ENCODE data around the gene SUV39H2. TPM values are rescaled to one million over a fixed set of nuclear protein-coding genes. Genes with fewer than 3 reads are reported as not detected.

SUV39H2 gene, protein sequence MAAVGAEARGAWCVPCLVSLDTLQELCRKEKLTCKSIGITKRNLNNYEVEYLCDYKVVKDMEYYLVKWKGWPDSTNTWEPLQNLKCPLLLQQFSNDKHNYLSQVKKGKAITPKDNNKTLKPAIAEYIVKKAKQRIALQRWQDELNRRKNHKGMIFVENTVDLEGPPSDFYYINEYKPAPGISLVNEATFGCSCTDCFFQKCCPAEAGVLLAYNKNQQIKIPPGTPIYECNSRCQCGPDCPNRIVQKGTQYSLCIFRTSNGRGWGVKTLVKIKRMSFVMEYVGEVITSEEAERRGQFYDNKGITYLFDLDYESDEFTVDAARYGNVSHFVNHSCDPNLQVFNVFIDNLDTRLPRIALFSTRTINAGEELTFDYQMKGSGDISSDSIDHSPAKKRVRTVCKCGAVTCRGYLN
- total RNA-seq, result not detected

DNA sequence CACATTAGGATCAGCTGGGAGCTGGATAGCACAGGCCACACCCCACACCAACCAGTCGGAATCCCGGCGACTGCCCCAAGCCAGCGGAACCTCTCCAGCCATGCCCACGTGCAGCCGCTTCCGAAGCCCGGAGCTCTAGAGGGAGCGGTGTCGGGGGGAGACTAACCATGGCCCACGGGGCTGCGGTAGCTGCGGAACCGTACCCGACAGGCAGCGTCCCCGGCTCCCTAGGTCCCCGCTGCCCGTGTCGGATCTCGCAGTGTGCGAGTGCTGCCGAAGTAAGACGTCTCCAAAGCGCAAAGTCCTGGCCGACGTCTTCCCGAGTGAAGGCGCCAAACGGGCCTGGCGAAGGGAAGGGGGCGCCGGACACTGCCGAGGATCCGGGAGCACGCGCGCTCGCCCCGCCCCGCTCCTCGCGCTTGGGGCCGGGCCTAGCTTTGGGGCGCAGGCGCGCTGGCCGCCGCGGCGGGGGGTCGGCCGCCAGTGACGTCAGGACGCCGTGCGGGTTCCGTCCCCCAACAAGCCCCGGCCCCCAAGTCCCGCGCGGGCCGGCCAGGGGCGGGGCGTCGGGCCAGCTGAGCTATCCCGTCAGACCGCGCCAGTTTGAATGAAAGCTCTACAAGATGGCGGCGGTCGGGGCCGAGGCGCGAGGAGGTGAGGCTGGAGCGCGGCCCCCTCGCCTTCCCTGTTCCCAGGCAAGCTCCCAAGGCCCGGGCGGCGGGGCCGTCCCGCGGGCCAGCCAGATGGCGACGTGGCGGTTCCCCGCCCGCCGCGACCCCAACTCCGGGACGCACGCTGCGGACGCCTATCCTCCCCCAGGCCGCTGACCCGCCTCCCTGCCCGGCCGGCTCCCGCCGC, at the start of gene SUV39H2:
TSS of gene SUV39H2 (plus strand) at position 601 of the 858 bp plus-strand sequence. CDS start at position 624, 23 bp downstream.
- Histone ChIP-seq H3K4me3 (peak within 1 kb of the TSS; percentile 79 to 92), H3K4me1 (peaks cover 0 to 4% of the 10 kb centered on the region in 2 donors), H3K27ac (peak within 1 kb of the TSS; percentile 85 to 92), H3K27me3 (no peaks in the 10 kb centered on the region), H3K9me3 (no peaks in the 10 kb centered on the region), H3K36me3 (no peaks in the 10 kb centered on the region)
- intact Hi-C loops (cut with DNase I), result loop anchor here (1.0 to 2.0 kb wide), 7 partner anchors 40 to 290 kb away; partner anchors contain the start of genes CDNF, DCLRE1C, HSPA14 and MEIG1
- TF ChIP-seq CTCF (IDR thresholded peaks at IDR 0.05), result no peak
- DNase-seq (ENCODE audit: low spot score in 2 of 2), result peak; percentile 86 to 97

DNA sequence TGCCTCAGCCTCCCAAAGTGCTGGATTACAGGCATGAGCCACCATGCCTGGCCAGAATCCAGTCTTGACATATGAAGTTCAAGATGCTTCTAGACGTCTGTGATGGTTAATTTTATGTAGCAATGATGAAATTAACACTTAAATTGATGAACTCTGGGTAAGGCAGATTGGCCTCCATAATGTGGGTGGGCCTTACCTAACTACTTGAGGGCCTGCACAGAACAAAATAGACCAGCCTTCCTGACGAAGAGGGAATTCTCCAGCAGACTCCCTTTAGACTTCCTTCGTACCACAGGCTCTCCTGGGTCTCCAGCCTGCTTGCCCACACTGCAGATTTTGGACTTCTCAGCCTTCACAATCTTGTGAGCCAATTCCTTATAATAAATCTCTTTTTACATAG, 45.6 kb upstream of the SUV39H2 start:
- Histone ChIP-seq H3K36me3 (peaks cover 0 to 7% of the 10 kb centered on the region in 2 donors), H3K9me3 (no peaks in the 10 kb centered on the region), H3K4me3 (no peak overlapping the region), H3K27me3 (no peaks in the 10 kb centered on the region), H3K4me1 (peaks cover 0 to 7% of the 10 kb centered on the region in 2 donors), H3K27ac (no peak overlapping the region)
- no peak for DNase-seq (ENCODE audit: low spot score in 2 of 2)
- intact Hi-C loops (cut with DNase I), result no loop called here
- TF ChIP-seq CTCF (IDR thresholded peaks at IDR 0.05), result no peak

DNA sequence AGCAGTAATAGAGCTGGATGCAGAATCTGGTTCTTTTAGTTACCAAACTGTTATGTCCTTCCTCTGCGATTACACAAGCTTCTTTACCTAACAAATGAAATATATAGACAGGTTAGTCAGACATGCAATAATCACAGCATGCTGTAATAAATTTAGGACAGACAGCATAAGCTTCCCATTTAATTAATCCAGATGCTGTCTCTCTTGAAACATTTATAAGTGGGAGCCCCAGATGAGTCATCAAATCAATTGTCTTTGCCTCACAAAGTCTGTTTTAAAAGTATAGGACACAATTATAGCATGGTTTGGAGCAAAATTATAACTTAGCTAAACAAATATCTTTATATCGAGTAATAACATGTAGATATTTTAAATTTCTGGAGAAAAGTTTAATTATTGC, 42.5 kb upstream of the SUV39H2 start:
- Histone ChIP-seq H3K36me3 (peaks cover 0 to 7% of the 10 kb centered on the region in 2 donors), H3K27me3 (no peaks in the 10 kb centered on the region), H3K4me3 (no peak overlapping the region), H3K4me1 (peaks cover 0 to 7% of the 10 kb centered on the region in 2 donors), H3K9me3 (no peaks in the 10 kb centered on the region), H3K27ac (peak overlapping the region in 1 of 2 donors; percentile 94)
- intact Hi-C loops (cut with DNase I), result loop anchor here (2.0 to 5.0 kb wide), 3 partner anchors 181 to 299 kb away; partner anchors contain the start of gene RPP38
- DNase-seq (ENCODE audit: low spot score in 2 of 2), result no peak
- no peak for TF ChIP-seq CTCF (IDR thresholded peaks at IDR 0.05)

- no peaks in the 10 kb centered on the region for H3K27me3 ChIP-seq
- H3K36me3 ChIP-seq, result peaks cover 6 to 17% of the 10 kb centered on the region in 2 donors
- no peak for DNase-seq (ENCODE audit: low spot score in 2 of 2)
- peaks cover 0 to 7% of the 10 kb centered on the region in 2 donors for H3K4me1 ChIP-seq
- peak overlapping the region; percentile 85 to 86 for H3K4me3 ChIP-seq
- intact Hi-C loops (cut with DNase I), result loop anchor here (2.0 to 5.0 kb wide), 3 partner anchors 182 to 300 kb away; partner anchors contain the start of gene RPP38
- no peak for TF ChIP-seq CTCF (IDR thresholded peaks at IDR 0.05)
- no peaks in the 10 kb centered on the region for H3K9me3 ChIP-seq
- H3K27ac ChIP-seq, result peak overlapping the region; percentile 94 to 97
Observed at GRCh38 chr10:14837003-14837756, 41.5 kb upstream of the SUV39H2 start.
